CD4-positive, alpha-beta T cell treated with Interleukin-10 for 1 hour (primary cell): ENCODE data around the gene ONECUT1.

Experiments
- DNase-seq: peaks from one replicate; pipeline ENCODE4 v3.0.0-alpha.2; 2020

Gene ONECUT1

DNA sequence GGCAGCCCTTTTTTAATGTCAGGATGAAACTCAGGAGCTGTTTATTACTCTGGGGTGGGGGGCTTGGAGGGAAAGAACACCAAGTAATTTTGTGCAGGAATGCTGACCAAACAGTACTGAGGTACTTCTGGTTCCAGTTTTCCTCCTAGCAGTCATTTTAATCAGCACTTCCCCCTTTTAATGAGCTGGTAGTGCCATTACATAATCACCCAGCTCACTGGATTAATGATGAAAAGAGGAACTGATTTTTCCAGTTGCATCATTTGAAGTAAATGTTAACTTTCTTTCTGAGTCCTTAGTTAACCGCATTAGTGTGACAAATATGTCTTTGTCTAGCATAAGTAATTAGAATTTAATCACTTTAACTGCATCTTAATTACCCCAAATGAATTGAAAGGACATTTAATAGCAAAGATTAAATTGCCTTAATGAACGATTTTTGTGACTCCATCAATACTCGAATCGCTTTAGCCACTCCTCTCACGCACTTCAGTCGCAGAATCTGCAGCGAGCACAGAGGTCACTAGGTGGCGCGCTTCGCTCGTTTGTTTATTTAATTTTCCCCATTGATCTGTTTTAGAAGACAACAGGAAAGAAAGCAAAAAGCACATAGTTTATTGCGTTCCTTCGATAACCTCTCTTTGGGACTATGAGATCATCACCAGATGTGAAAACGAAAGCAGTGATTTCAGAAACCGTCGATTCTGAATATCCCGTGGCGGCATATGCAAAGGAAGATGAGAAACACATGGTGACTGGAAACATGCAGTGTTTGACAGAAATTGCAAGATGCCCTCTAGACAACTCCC is 9.8 kb downstream of the ONECUT1 start:
- peak; percentile 70 for DNase-seq

DNA sequence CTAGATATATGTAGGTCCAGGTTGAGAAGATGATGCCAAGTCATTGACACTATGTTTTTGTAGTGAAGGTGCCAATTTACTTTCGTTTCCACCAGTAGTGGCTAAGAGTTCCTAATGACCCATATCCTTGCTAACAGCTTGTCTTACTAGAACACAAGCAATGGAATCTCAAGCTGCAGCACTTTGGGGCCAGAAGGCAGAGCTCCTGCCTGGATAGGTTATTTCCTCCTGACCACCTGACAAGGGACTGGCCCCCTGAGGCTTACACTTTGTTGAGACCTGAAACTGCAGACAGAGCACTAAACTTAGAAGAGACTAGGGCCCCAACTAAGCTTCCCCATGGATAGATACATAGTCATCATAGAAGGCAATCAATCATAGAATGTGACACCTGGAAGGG is 11.7 kb downstream of the ONECUT1 start:
- no peak for DNase-seq

- DNase-seq = no peak
Observed at GRCh38 chr15:52772766-52773165, 17.4 kb downstream of the ONECUT1 start.

DNA sequence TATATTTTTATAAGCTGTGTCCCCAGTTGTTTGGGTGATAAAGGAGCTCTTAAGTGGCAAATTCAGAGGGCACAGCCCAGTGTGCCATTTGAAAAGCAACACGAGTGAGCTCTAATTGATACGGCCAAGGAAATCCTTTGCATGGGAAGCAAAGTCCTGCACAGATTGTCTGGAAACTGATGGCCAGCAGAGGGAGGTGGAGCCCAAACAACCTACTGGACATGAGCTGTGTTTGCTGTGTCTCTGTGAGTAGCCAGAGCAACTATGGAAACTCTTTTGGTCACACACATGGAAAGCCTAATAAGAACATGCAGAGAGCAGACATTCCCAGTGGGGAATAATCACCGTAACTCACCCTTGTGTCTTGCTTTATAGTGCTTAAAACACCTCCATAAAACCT is 24.4 kb downstream of the ONECUT1 start:
- DNase-seq = no peak

DNA sequence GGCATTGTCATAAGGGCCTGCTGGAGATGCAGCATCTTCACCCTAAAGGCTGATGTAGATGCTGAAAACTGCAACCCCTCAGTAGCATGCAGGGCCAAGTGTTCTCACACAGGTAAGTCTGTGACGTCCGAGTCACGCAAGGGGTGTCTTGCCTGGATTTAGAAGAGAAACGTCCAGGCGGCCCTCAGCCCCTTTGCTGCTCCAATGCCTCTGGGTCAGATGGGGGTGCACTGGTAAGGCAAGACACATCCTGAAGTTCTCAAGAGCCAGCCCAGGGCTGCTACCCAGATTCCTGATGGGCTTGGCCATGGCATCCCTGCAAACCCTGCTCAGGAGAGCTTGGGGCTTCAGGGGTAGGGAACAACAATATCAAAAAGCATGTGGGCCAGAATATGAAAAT is 25.4 kb downstream of the ONECUT1 start:
- no peak for DNase-seq

GRCh38 chr15:52762621-52763020 is 27.5 kb downstream of the ONECUT1 start:
- no peak for DNase-seq

GRCh38 chr15:52760562-52760961 is 29.6 kb downstream of the ONECUT1 start:
- DNase-seq = no peak

DNA sequence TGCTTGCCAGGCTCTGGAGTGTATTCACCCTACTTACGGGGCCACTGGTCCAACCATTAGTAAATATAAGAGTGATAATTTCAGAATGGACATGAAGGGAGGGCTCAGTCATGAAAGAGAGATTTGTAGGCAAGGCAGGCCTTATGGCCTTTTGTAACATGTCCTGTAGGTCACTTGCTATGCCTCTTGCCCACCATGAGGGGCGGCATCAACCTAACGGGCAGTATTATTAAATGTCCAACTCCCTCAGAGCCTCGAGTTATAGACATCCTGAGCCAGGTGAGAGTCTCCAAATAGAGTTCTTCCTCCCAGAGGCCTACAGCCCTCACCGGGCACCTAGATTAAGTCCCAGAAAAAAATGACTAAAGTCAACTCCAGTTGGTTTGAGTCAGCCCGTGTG is 30.2 kb downstream of the ONECUT1 start:
- no peak for DNase-seq

DNA sequence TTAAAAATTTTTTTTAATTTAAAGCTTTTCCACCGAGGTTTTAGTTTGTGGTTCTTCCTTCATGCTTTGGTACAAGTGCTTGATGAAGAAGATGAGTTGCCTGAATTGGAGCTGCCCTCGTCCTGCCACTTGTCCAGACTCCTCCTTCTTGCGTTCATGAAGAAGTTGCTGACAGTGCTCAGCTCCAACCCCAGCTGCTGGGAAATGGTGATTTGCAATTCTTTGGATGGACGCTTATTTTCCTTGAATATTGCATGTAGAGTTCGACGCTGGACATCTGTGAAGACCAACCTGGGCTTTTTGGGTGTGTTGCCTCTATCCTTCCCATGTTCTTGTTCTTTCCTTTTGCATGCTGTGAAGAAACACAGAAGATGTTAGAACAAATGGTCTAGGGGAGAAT is 32.6 kb downstream of the ONECUT1 start:
- no peak for DNase-seq

DNA sequence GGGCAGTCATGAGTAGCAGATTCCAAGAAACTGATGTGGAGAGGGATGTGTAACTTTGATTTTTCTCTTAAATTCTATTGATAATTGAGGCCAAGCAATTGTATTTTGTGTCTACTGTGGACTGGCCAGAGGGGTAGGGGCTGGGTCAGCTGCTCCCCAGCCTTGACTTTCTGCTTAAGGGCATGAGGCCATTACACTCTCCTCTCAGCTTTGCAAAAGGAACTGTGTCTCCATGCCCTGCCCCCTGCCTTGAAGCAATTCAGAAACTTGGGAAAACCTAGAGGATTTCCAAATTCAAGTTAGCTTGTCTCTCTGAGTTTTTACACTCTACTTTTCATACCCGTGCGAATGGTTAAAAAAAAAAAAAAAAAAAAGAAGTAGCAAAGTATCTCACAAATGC is 38.6 kb downstream of the ONECUT1 start:
- DNase-seq = no peak

GRCh38 chr15:52749258-52749657 is 40.9 kb downstream of the ONECUT1 start:
- no peak for DNase-seq

DNA sequence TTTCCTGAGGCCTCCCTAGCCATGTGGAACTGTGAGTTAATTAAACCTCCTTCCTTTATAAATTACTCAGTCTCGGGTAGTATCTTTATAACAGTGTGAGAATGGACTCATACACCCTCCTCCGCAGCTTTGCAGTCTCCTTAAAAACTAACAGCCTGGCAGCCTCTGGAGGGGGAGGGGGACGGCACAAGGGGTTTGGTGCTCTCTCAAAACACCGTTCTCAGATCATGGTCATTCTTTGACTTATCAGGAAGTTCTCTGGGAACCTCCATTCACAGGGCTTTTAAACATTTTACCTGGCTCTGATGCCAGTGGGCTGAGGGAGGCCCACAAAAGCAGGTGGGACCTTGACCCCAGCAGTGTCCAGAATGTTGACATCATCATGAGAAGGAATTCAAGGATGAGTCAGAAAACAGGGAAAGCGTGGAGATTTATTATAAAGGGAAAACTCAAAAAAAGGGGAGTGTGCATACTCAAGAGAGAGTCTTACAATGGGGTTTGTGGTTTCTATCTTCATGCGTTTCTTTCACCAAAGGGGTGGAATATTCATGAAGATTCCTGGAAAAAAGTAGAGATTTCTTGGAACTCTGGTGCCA is 43.9 kb downstream of the ONECUT1 start:
- no peak for DNase-seq

GRCh38 chr15:52745326-52746161 is 44.6 kb downstream of the ONECUT1 start:
- DNase-seq = no peak

DNA sequence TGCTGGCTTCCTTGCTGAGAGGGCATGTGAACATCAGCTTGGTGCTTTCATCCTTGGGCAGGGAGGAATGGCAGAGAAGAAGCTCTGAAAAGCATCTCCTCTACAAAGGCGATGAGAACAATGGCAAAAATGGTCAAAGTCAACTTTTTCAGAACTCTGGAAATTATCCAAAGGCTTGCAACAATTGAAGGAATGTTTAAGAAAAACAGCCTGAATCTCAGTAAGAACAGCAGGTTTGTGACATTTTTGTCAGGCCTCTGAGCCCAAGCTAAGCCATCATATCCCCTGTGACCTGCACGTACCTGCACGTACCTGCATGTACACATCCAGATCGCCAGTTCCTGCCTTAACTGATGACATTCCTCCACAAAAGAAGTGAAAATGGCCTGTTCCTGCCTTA is 51.8 kb downstream of the ONECUT1 start:
- DNase-seq = no peak

GRCh38 chr15:52737720-52738119 is 52.4 kb downstream of the ONECUT1 start:
- DNase-seq = no peak

DNA sequence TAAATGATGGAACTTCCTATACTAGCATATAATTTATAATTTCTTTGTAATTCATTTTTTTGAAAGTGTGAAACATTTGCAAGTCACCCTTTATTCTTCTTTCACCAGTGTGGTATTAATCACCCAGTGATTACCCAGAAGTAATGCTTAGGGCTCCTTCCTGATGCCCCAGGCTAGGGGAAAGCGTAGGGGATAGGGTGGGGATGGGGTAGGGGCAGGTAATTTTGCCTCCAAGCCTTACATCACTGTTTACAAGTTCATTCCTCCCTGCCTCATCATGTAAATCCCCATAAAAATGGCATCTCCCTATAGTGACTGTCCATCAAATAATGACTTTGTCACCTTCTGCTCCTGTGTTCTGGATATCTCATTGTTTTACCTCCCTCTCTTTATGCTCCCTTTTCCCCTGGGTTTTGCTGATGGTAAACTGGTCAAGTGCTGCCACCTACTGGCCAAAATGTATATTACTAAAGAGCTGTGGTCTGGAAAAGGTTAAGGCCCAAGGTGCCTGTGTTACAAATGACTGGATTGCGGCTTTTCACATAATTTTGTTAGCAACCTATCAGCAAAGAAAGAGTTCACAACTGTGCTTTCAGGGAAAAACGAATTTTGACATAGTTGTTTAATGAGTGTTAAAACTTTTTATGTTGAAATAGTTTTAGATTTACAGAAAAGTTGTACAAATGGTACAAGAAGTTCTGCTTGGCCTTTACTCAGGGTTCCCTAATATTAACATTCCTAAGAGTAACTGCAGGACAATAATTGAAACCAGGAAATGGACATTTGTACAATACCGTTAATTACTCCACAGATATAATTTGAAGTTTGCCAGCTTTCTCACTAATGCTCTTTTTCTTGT is 54.7 kb downstream of the ONECUT1 start:
- peak; percentile 87 for DNase-seq

DNA sequence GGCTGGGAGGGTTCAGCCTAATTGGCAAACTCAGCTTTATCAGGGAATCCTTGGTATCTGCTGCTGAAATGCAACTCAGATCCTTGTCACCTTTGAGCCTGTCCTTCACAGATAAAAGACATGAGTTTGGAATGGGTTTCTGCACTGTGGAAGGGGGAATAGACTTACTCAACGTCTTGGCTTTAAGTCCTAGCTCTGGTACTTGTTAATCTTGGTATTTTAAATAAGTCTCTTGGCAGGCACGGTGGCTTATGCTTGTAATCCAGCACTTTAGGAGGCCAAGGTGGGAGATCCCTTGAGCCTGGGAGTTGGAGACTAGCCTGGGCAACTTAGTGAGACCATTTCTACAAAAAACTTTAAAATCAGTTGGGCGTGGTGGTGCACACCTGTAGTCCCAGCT is 55.8 kb downstream of the ONECUT1 start:
- DNase-seq = no peak

DNA sequence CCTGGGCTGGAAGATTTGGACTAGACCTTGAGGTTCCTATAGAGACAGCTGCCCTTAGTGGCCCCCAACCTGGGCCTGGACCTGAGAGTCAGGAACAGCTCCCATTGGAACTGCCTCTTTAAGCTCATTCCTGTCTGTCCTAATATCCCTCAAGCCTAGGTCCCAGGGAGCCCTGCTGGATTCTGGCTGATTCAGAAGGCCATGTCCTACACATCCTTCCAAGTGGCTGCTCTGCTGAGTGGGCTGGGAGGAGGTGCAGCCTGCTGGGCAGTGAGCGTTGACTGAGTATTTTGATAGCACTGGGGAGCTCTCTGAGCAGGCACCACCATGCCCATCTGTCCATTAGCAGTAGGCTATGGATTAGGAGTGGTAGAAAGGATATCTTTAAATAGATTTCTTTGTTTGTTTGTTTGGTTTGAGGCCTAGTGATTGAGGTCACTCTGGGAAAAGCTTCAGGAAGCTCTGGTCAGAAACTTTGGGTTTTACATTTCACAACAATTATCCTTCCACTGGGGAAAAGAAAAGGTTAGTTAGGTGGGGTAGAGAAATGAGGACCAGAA is 56.4 kb downstream of the ONECUT1 start:
- no peak for DNase-seq

- no peak for DNase-seq
Observed at GRCh38 chr15:52733088-52733487, 57.0 kb downstream of the ONECUT1 start.

GRCh38 chr15:52732551-52732950 is 57.6 kb downstream of the ONECUT1 start:
- no peak for DNase-seq

DNA sequence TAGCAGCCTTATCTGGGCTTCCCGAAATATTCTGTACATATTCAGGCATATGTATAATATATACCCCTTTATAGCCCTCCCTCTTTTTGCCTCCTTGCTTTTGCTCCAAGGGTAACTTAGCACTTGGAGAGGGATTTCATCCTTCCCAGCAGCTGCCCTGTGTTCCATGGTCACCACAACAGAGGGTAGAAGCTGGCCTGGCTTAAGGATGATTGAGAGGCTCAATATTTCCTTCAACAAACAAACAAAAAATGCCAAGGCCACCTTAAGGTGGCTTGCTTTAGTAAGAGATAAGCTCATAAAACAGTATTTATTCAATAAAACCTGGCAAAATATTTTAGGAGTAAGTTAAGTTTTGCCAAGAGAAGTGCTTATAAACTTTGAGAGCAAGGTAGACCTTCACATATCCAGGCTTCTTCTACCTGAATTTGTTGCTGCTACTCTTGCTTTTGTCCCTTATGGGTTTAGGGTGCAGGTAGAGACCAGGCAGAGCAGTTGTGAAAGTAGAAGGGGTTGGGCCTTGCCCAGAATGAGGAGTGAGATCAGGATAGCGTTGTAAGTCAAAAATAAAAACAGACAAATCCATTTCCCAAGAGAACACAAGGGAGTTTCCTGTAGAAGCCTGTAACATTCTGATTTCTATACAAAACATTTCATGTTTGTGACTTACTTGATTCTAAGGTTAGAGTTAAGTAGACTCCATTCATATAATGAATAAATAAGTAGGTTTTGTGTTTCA is 58.2 kb downstream of the ONECUT1 start:
- no peak for DNase-seq

DNA sequence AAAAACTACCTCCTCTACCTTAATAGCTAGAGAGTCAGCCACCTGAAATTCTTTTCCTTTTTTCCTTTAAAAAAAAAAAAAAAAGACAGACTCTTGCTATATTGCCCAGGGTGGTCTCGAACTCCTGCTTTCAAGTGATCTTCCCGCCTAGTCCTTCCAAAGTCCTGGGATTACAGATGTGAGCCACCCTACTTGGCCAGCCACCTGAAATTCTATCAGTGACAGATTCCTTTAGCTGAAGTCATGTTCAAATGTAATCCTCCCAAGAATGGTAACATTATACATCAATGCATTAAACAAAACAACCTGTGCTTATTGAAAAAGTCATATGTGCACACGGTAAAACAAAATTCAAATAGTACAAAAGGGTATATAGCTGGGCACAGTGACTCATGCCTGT is 59.1 kb downstream of the ONECUT1 start:
- DNase-seq = no peak
